Measurements from ENCODE around the gene HTR4.

The HTR4 gene

DNA sequence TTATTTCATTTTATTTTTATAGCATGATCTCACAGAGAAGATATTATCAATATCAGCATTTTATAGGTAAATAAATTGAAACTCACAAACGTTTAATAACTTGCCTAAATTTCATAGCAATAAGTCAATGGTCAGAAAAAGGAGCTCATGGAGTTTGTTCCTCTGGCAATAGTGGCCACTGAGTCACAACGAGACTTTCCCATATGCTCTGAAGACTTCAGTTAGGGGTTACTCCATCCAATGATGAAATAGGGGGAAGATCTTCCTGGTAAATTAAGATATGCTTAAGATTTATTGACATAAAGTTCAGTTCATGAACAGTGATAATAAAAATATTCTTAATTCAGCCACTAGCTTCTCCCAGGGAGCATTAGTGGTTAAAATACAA, 43.5 kb upstream of the HTR4 start:
- Histone ChIP-seq H3K36me3 (ENCODE audit: insufficient read depth, low read length) (no peaks in the 10 kb centered on the region), H3K9me3 (ENCODE audit: insufficient read depth, low read length, severe bottlenecking) (no peaks in the 10 kb centered on the region), H3K9ac (ENCODE audit: low read depth, low read length) (no peak overlapping the region), H3K27ac (ENCODE audit: low read length) (no peak overlapping the region), H2AFZ (ENCODE audit: low read depth, low read length) (no peak overlapping the region), H4K20me1 (ENCODE audit: insufficient read depth, low read length) (no peaks in the 10 kb centered on the region), H3K4me3 (ENCODE audit: low read depth in 1 of 2, low read length in 2 of 2) (no peak overlapping the region), H3K27me3 (ENCODE audit: insufficient read depth, low read length, poor library complexity) (no peaks in the 10 kb centered on the region), H3K79me2 (ENCODE audit: insufficient read depth, low read length) (no peaks in the 10 kb centered on the region), H3K4me1 (ENCODE audit: insufficient read depth, low read length) (no peaks in the 10 kb centered on the region), H3K4me2 (ENCODE audit: insufficient read depth, low read length) (no peak overlapping the region)
- DNase-seq = no peak
- no peak for ATAC-seq (ENCODE audit: insufficient read depth, low read depth)
- TF ChIP-seq CTCF (IDR thresholded peaks at IDR 0.05; ENCODE audit: borderline replicate concordance, extremely low read depth, low read length, poor library complexity, severe bottlenecking) (no peak), EZH2 (IDR thresholded peaks at IDR 0.05; ENCODE audit: borderline replicate concordance, low read depth, low read length, severe bottlenecking) (no peak)

- no peaks in the 10 kb centered on the region for H3K79me2 ChIP-seq (ENCODE audit: insufficient read depth, low read length)
- no peak overlapping the region for H3K27ac ChIP-seq (ENCODE audit: low read length)
- no peaks in the 10 kb centered on the region for H3K27me3 ChIP-seq (ENCODE audit: insufficient read depth, low read length, poor library complexity)
- H3K9me3 ChIP-seq (ENCODE audit: insufficient read depth, low read length, severe bottlenecking) = no peaks in the 10 kb centered on the region
- H3K4me2 ChIP-seq (ENCODE audit: insufficient read depth, low read length) = no peak overlapping the region
- DNase-seq (no peak), ATAC-seq (ENCODE audit: insufficient read depth, low read depth) (no peak)
- no peaks in the 10 kb centered on the region for H4K20me1 ChIP-seq (ENCODE audit: insufficient read depth, low read length)
- no peak overlapping the region for H3K9ac ChIP-seq (ENCODE audit: low read depth, low read length)
- H3K4me1 ChIP-seq (ENCODE audit: insufficient read depth, low read length) = no peaks in the 10 kb centered on the region
- H2AFZ ChIP-seq (ENCODE audit: low read depth, low read length) = no peak overlapping the region
- no peak for TF ChIP-seq CTCF (IDR thresholded peaks at IDR 0.05; ENCODE audit: borderline replicate concordance, extremely low read depth, low read length, poor library complexity, severe bottlenecking)
- TF ChIP-seq EZH2 (IDR thresholded peaks at IDR 0.05; ENCODE audit: borderline replicate concordance, low read depth, low read length, severe bottlenecking) = no peak
- H3K36me3 ChIP-seq (ENCODE audit: insufficient read depth, low read length) = no peaks in the 10 kb centered on the region
- H3K4me3 ChIP-seq (ENCODE audit: low read depth in 1 of 2, low read length in 2 of 2) = no peak overlapping the region
Observed at GRCh38 chr5:148697180-148697808, 43.0 kb upstream of the HTR4 start.

DNA sequence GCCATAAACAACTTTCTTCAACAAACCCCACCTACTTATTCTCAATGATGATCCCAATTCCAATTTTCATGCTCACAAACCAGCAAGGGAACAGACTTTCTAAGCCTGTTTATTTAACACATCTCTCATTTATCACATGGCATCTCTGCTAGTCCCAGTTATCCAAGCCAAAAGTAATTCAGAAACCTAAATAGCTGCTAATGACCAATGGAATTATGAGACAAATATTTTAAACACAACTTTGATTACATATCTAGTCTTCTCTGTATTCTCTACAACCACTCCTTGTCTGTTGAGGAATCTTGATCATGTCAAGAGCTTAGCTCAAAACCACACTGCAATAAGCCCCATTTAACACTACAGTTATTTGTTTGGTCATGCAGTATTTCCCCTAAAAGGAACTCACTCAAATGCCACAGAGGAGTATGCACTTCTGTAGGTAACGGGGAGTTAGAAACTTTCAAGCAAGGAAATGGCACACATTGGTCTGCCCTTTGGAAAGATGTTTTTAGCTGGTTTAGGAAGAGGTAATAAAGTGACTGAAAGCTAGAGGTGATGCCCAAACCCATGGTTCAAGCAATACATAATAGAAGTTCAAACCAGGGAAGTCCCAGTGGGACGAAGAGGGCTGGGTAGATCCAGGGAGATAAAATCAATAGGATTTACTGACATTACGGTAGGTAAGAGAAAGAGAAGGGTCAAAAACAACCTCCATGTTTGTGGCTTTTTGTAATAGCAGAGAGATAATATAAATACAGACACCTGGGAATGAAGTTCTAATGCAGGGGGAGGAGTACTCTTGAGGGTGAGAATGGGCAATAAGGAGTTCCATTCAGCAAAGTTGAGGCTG, 42.1 kb upstream of the HTR4 start:
- Histone ChIP-seq H3K4me2 (ENCODE audit: insufficient read depth, low read length) (no peak overlapping the region), H4K20me1 (ENCODE audit: insufficient read depth, low read length) (no peaks in the 10 kb centered on the region), H3K79me2 (ENCODE audit: insufficient read depth, low read length) (no peaks in the 10 kb centered on the region), H3K9me3 (ENCODE audit: insufficient read depth, low read length, severe bottlenecking) (no peaks in the 10 kb centered on the region), H2AFZ (ENCODE audit: low read depth, low read length) (no peak overlapping the region), H3K4me3 (ENCODE audit: low read depth in 1 of 2, low read length in 2 of 2) (no peak overlapping the region), H3K27ac (ENCODE audit: low read length) (no peak overlapping the region), H3K27me3 (ENCODE audit: insufficient read depth, low read length, poor library complexity) (no peaks in the 10 kb centered on the region), H3K4me1 (ENCODE audit: insufficient read depth, low read length) (no peaks in the 10 kb centered on the region), H3K36me3 (ENCODE audit: insufficient read depth, low read length) (no peaks in the 10 kb centered on the region), H3K9ac (ENCODE audit: low read depth, low read length) (no peak overlapping the region)
- TF ChIP-seq CTCF (IDR thresholded peaks at IDR 0.05; ENCODE audit: borderline replicate concordance, extremely low read depth, low read length, poor library complexity, severe bottlenecking) (no peak), EZH2 (IDR thresholded peaks at IDR 0.05; ENCODE audit: borderline replicate concordance, low read depth, low read length, severe bottlenecking) (no peak)
- DNase-seq (no peak), ATAC-seq (ENCODE audit: insufficient read depth, low read depth) (no peak)
